ENCODE results near the gene PPP1R18. TPM values are rescaled to one million over a fixed set of nuclear protein-coding genes. Genes with fewer than 3 reads are reported as not detected.

Gene PPP1R18
- total RNA-seq, 2 experiments from 2014 or later: 65.2 to 106 TPM

DNA sequence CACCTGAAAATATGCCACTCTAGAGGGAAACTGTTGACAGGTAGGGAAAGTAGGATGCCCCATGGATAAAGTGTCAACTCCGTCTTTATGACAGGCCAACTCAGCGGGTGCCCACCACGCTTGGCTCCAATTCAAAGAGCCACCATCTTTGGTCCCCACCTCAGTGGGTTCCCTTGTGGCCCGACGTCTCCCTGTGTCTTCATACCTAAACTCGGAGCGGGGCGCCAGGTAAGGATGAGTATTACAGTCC is 30.4 kb upstream of the PPP1R18 start:
- H4K20me1 ChIP-seq (ENCODE audit: insufficient read depth, low read length): no peaks in the 10 kb centered on the region
- H3K36me3 ChIP-seq (ENCODE audit: insufficient read depth, low read length): peaks cover 55% of the 10 kb centered on the region
- intact Hi-C loops (cut with micrococcal nuclease; ENCODE audit: unreplicated experiment): loop anchor here (1.0 kb wide), 3 partner anchors 25 to 100 kb away; partner anchors contain the start of genes FLOT1, MRPS18B and PPP1R10
- TF ChIP-seq, protein P1, sequence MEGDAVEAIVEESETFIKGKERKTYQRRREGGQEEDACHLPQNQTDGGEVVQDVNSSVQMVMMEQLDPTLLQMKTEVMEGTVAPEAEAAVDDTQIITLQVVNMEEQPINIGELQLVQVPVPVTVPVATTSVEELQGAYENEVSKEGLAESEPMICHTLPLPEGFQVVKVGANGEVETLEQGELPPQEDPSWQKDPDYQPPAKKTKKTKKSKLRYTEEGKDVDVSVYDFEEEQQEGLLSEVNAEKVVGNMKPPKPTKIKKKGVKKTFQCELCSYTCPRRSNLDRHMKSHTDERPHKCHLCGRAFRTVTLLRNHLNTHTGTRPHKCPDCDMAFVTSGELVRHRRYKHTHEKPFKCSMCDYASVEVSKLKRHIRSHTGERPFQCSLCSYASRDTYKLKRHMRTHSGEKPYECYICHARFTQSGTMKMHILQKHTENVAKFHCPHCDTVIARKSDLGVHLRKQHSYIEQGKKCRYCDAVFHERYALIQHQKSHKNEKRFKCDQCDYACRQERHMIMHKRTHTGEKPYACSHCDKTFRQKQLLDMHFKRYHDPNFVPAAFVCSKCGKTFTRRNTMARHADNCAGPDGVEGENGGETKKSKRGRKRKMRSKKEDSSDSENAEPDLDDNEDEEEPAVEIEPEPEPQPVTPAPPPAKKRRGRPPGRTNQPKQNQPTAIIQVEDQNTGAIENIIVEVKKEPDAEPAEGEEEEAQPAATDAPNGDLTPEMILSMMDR (conservative IDR thresholded peaks at IDR 0.05; ENCODE audit: low read length): no peak
- no peak for TF ChIP-seq EZH2phosphoT487 (IDR thresholded peaks at IDR 0.05; ENCODE audit: borderline replicate concordance, low read depth, low read length)
- peak overlapping the region; percentile 96 for H3K4me2 ChIP-seq (ENCODE audit: low read length)
- peaks cover 49% of the 10 kb centered on the region for H3K4me1 ChIP-seq (ENCODE audit: insufficient read depth, low read length, poor library complexity, severe bottlenecking)
- no peak overlapping the region for H2AFZ ChIP-seq (ENCODE audit: low read length)
- no peak for DNase-seq (ENCODE audit: low spot score)
- peak overlapping the region; percentile 97 for H3K27ac ChIP-seq (ENCODE audit: low read depth, low read length, poor library complexity, severe bottlenecking)
- CTCF ChIA-PET (ENCODE audit: unreplicated experiment): interaction anchor here (0.8 to 1.7 kb wide), 3 partner anchors 13 to 36 kb away, joined by 3 to 5 read pairs (median 5); no protein-coding TSS in a partner anchor
- POLR2A ChIA-PET: interaction anchor here (0.7 to 6.0 kb wide), 7 partner anchors 20 to 102 kb away, joined by 3 to 71 read pairs (median 4); partner anchors contain the start of genes FLOT1, MRPS18B and NRM
- peaks cover 54% of the 10 kb centered on the region for H3K79me2 ChIP-seq (ENCODE audit: insufficient read depth, low read depth, low read length)
- H3K4me3 ChIP-seq (ENCODE audit: low read depth, low read length, poor library complexity, severe bottlenecking): peak overlapping the region; percentile 91
- no peaks in the 10 kb centered on the region for H3K9me2 ChIP-seq (ENCODE audit: insufficient read depth, low read length)
- BruUV-seq (replicated peaks): TSS peak; percentile 46
- no peaks in the 10 kb centered on the region for H3K9me3 ChIP-seq (ENCODE audit: low read length)

DNA sequence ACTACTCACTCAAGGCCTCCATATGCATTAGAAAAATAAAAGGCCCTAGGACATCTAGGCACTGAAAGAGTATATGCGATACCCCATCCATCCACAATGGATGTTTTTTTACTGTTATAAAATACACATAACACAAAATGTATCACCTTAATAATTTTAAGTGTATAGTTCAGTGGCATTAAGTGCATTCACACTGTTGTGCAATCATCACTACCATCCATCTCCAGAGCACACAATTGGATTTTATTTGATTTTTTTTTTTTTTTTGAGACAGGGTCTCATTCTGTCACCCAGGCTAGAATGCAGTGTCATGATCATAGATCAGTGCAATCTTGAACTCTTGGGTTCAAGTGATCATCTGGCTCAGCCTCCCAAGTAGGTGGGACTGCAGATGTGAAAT is 27.8 kb upstream of the PPP1R18 start:
- no peak overlapping the region for H3K4me3 ChIP-seq (ENCODE audit: low read depth, low read length, poor library complexity, severe bottlenecking)
- H3K4me1 ChIP-seq (ENCODE audit: insufficient read depth, low read length, poor library complexity, severe bottlenecking): peaks cover 48% of the 10 kb centered on the region
- H3K79me2 ChIP-seq (ENCODE audit: insufficient read depth, low read depth, low read length): peaks cover 31% of the 10 kb centered on the region
- no peaks in the 10 kb centered on the region for H4K20me1 ChIP-seq (ENCODE audit: insufficient read depth, low read length)
- no peak overlapping the region for H3K27ac ChIP-seq (ENCODE audit: low read depth, low read length, poor library complexity, severe bottlenecking)
- H3K36me3 ChIP-seq (ENCODE audit: insufficient read depth, low read length): peaks cover 66% of the 10 kb centered on the region
- BruUV-seq (replicated peaks): no TSS peak
- no peak overlapping the region for H2AFZ ChIP-seq (ENCODE audit: low read length)
- no peak for DNase-seq (ENCODE audit: low spot score)
- no peak for TF ChIP-seq EZH2phosphoT487 (IDR thresholded peaks at IDR 0.05; ENCODE audit: borderline replicate concordance, low read depth, low read length)
- H3K9me2 ChIP-seq (ENCODE audit: insufficient read depth, low read length): no peaks in the 10 kb centered on the region
- ChIA-PET POLR2A (interaction anchor here (0.7 to 2.3 kb wide), 4 partner anchors 9 to 96 kb away, joined by 3 to 10 read pairs (median 3); partner anchors contain the start of gene NRM), CTCF (ENCODE audit: unreplicated experiment) (no interaction called here)
- no peaks in the 10 kb centered on the region for H3K9me3 ChIP-seq (ENCODE audit: low read length)
- intact Hi-C loops (cut with micrococcal nuclease; ENCODE audit: unreplicated experiment): no loop called here
- H3K4me2 ChIP-seq (ENCODE audit: low read length): 0 out of 2 replicates have a peak overlapping the region, but pooled peaks have one; percentile 96

DNA sequence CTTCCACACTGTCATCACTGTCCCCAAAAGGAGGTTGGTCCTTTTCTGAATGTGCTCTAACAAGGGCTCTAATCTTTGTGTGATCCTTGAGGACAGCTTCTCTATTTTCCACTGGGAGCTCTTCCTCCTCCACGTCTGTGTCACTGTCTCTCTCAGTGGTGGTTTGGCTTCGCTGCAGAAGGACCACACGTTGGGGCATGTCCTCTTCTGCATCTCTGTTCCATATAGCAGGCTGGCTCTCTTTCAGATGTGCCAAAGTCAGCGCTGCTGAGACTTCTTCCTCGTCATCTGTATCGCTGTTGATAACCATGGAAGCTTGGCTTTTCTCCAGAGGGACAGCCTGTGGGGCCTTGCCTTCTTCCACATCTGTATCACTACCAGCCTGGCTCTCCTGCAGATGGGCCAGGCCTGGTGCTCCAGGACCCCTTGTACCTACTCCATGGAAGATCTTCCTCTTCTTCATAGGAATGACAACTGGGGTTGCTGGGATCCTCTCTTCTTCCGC is 26.0 kb upstream of the PPP1R18 start:
- ChIA-PET POLR2A (interaction anchor here (0.8 to 2.3 kb wide), 4 partner anchors 10 to 25 kb away, joined by 3 to 10 read pairs (median 4); partner anchors contain the start of gene NRM), CTCF (ENCODE audit: unreplicated experiment) (no interaction called here)
- H2AFZ ChIP-seq (ENCODE audit: low read length): no peak overlapping the region
- no peak overlapping the region for H3K4me3 ChIP-seq (ENCODE audit: low read depth, low read length, poor library complexity, severe bottlenecking)
- H3K79me2 ChIP-seq (ENCODE audit: insufficient read depth, low read depth, low read length): peaks cover 13% of the 10 kb centered on the region; the same call in 1 of the 2 replicates
- H3K27ac ChIP-seq (ENCODE audit: low read depth, low read length, poor library complexity, severe bottlenecking): no peak overlapping the region
- H3K4me1 ChIP-seq (ENCODE audit: insufficient read depth, low read length, poor library complexity, severe bottlenecking): peaks cover 41% of the 10 kb centered on the region
- H4K20me1 ChIP-seq (ENCODE audit: insufficient read depth, low read length): no peaks in the 10 kb centered on the region
- H3K9me3 ChIP-seq (ENCODE audit: low read length): no peaks in the 10 kb centered on the region
- H3K36me3 ChIP-seq (ENCODE audit: insufficient read depth, low read length): peaks cover 78% of the 10 kb centered on the region
- TF ChIP-seq, protein P1 (conservative IDR thresholded peaks at IDR 0.05; ENCODE audit: low read length): no peak
- TF ChIP-seq EZH2phosphoT487 (IDR thresholded peaks at IDR 0.05; ENCODE audit: borderline replicate concordance, low read depth, low read length): no peak
- H3K9me2 ChIP-seq (ENCODE audit: insufficient read depth, low read length): no peaks in the 10 kb centered on the region
- intact Hi-C loops (cut with micrococcal nuclease; ENCODE audit: unreplicated experiment): no loop called here
- DNase-seq (ENCODE audit: low spot score): no peak
- no peak overlapping the region for H3K4me2 ChIP-seq (ENCODE audit: low read length)
- TSS peak; percentile 48 for BruUV-seq (replicated peaks)
